Smooth muscle cell of the brain vasculature (primary cell): ENCODE results near the gene FASLG.
"Not testable (repeated sequence)": the region's sequence is repeated elsewhere in the genome, so short reads cannot be mapped to it uniquely, and the experiment has no call there.

Experiments used
- DNase-seq: peaks from one replicate; pipeline ENCODE4 v3.0.0-alpha.2; 2012; ENCODE audit warnings: low read depth, low spot score

The FASLG gene, protein sequence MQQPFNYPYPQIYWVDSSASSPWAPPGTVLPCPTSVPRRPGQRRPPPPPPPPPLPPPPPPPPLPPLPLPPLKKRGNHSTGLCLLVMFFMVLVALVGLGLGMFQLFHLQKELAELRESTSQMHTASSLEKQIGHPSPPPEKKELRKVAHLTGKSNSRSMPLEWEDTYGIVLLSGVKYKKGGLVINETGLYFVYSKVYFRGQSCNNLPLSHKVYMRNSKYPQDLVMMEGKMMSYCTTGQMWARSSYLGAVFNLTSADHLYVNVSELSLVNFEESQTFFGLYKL

DNA sequence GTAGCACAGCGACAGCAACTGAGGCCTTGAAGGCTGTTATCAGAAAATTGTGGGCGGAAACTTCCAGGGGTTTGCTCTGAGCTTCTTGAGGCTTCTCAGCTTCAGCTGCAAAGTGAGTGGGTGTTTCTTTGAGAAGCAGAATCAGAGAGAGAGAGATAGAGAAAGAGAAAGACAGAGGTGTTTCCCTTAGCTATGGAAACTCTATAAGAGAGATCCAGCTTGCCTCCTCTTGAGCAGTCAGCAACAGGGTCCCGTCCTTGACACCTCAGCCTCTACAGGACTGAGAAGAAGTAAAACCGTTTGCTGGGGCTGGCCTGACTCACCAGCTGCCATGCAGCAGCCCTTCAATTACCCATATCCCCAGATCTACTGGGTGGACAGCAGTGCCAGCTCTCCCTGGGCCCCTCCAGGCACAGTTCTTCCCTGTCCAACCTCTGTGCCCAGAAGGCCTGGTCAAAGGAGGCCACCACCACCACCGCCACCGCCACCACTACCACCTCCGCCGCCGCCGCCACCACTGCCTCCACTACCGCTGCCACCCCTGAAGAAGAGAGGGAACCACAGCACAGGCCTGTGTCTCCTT lies at the start of gene FASLG:
TSS of gene FASLG (plus strand) at position 233 of the 583 bp plus-strand sequence. CDS start at position 332, 99 bp downstream.
- no peak for DNase-seq

- no peak for DNase-seq
These were observed 49.4 kb upstream of the FASLG start for GRCh38 chr1:172609528-172609927.

DNA sequence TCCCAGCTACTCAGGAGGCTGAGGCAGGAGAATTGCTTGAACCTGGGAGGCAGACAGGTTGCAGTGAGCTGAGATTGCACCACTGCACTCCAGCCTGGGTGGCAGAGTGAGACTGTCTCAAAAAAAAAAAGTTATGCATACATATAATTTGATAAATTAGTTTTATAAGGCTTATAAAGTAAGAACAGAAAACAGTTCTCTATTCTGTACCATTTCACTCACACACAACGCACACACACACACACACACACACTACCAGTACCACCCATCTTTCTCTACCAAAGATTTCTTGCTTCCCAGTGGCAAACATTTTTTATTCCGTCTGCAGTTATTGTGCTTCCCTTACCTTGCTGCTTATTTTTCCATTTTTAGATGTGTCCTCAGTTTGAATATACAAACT lies 46.4 kb upstream of the FASLG start:
- no peak for DNase-seq

DNA sequence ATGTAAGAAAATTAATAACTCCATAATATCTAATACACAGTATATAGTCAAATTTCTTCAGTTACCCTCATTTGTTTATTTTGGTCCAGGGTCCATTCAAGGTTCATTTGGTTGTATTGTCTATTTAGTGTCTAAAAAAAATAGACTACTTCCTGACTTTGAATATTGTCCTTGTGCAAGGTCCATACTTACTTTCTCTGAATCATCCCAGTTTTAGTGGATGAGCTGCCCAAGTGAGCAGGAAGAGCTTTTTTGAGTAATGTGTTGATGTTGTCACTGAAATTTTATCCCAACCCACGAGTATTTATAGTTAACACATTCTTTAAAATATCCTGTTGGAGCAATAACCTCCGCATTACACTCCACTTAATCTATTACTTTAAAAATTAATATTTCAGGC lies 45.6 kb upstream of the FASLG start:
- DNase-seq, result no peak

GRCh38 chr1:172616195-172616594 lies 42.7 kb upstream of the FASLG start:
- DNase-seq, result no peak

- DNase-seq, result no peak
These were observed 42.3 kb upstream of the FASLG start for GRCh38 chr1:172616636-172617035.

GRCh38 chr1:172620603-172621002 lies 38.3 kb upstream of the FASLG start:
- DNase-seq, result not testable (repeated sequence)

- DNase-seq, result no peak
These were observed 36.4 kb upstream of the FASLG start for GRCh38 chr1:172622541-172622940.

- no peak for DNase-seq
These were observed 35.2 kb upstream of the FASLG start for GRCh38 chr1:172623748-172624147.

DNA sequence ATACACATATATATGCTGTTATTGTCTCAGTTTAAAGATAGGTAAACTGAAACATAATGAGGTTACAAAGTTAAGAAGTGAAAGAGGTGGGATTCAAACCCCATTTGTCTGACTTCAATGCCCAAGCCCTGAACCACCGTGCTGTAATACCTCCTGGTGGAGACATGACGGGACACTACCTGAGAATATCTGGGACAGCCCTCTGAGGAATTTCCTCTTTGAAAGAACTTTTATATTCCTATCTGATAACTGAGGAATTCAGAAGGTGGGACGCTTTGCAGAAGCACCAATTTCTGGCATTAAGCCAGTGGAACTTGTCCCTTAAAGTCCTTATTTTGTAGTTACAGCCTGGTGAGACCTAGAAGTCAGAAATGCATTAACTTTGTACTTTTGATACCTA lies 32.1 kb upstream of the FASLG start:
- DNase-seq, result no peak

GRCh38 chr1:172627702-172628101 lies 31.2 kb upstream of the FASLG start:
- no peak for DNase-seq

DNA sequence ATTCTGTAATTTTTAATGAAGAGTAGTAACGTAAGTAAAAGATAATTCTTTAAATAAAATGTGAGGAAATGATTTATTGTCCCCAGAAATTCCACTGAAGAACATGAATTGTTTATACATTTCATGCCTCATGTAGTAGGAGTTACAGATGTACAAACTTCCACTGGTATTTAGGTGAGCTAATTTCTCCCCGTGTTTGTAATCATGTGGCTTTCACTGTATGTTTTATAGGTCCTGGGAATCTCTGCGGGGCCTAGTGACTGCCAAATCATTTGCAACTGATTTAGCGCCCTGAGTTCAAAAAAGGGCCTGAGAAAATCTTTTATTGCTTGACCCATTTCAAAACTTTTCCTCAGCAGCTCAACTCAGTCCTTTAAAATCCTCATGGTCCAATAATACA lies 30.5 kb upstream of the FASLG start:
- DNase-seq, result no peak

GRCh38 chr1:172629170-172629569 lies 29.7 kb upstream of the FASLG start:
- no peak for DNase-seq

DNA sequence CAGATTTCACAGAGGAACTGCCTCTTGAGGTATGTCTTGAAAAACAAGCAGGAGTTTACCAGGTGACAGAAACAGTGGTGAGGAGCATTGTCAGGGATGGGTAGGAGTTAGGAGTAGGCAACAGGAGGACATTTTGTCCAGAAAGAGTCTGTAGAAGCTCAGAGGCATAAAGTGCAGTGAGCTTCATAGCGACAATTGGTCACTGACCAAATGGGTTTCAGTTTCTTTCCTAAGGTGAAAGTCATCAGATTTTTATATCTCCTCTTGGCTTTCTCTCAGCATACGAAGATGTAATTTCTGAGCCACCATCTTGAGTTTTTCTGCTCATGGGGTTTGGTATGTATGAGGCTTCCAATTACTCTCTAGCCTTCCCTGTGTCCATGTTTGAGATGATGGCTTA lies 29.3 kb upstream of the FASLG start:
- no peak for DNase-seq

DNA sequence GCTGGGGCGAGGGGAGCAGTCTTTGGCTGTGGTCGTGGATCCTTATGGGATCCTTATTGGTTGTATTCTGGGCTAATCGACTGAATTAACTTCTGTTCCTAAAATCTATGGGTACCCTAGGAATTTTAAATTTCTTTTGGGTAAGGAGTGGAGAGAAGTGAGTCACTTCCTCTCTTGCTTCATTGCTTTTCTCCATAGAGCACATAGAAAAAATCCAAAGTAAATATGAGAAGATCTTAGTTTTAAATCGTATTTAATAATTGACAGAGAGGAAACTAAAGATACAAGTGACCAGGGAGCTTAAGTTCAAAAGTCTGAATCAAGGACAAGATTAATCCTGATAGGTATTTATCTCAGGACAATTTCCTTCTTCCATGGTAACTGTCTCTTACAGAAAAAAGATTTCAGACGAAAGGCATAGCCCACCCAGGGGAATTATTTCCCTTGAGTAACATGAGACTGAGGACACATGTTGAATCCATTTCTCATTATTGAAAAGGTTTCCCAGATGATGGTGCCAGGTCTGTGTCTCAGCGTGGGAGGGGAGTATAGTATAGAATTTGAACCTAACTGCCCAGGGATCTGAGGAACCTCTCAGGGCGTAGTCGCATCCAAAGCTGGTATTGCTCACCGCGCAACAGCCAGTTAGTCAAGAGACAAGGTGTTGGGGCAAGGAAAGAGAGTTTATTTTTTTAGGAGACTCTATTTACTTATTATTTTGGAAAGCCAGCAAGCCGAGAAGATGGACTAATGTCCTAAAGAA lies 28.7 kb upstream of the FASLG start:
- DNase-seq, result no peak

GRCh38 chr1:172630868-172631267 lies 28.0 kb upstream of the FASLG start:
- DNase-seq, result no peak

DNA sequence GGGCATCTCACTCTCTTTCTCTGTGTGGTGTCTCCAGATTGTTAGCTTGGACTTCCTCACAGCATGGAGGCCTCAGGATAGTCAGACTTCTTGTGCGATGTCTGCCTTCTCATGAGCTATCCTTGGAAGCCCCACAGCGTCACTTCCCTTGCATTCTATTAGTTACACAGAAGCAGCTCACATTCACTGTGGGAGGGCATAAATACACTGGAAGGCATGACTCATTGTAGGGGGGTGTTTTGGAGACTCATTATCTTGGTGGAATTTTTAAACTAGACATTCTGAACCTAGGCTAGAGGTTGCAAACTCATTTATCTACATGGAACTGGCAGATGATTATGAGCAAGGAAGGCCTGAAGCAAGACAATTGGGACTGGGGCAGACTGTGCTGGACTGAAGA lies 21.4 kb upstream of the FASLG start:
- peak; percentile 33 for DNase-seq

- DNase-seq, result no peak
These were observed 20.7 kb upstream of the FASLG start for GRCh38 chr1:172638249-172638648.

DNA sequence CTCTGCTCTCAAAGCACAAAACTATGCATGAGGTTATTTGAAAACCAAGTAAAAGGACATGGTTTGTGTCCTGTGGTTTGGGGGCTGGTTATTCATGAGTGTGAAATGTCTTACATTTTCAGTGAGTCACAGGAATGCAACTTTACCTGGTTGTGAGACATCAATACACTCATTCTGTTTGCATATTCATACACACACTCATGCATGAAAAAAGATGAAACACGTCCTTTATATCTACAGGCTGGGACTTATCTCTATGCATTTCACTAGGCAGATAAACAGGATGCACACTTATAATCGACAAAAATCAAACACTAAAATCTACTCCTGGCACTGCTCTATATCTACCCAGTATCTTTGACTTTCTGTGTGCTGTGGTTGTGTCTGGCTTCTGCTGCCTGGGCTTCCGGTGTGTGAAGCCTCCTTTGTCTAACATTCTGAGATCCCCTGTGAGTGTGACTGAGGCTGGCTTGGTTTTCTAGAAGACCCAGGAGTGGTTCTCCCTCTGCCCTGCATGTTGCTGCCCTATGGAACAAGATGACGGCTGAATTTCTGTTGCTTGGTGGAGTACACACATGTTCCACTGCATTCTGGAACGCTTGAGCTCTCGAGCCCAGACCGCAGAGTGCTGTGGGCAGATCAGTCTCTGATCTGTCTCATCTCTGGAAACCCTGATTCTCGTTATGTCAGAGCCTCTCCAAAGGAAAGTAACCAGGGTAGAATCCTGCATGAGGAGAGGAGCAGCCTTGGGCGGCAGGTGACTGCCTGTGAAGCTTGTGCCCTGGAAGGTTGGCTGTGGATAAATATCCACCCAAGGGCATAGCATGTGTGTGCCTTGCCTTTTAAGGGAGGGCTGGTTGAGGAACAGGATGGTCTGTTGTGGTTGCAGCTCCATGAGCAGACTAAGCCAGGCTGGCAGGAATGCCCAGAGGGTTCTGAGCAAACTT lies 19.7 kb upstream of the FASLG start:
- no peak for DNase-seq

GRCh38 chr1:172640111-172640510 lies 18.8 kb upstream of the FASLG start:
- no peak for DNase-seq

DNA sequence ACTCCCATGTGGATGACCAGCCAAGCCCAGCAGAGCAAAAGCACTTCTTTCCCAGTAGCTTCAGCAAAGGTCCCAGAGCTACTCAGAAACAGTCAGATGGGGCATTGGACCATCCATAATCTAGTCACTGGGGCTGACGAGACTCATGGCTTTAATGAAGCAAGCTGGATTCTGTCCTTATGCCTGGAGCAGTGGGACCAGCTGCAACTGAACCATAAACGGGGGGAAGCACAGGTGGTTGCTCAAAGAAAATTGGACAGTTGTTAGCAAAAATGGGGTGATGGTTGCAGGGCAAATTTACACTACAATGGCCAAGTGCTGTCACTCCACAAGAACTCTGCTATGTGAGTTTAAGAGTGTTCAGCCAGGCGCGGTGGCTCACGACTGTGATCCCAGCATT lies 17.4 kb upstream of the FASLG start:
- no peak for DNase-seq

DNA sequence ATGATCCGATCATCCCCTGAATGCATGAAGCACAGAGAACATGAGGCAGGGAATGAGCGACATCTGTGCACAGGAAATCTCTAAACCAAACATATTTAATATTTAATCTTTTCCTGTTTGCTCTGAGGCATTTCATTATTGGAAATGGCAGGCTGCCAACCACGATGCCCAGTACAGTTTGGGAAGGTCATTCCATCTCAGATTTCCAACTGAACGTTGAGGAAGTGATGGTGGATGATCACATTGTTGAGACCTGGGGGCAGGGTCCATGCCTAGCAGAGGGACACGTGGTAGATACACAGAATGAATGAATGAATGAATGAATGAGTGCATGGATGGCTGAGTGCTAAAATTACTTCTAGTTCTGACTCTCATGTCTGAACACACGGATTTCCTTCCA lies 15.9 kb upstream of the FASLG start:
- no peak for DNase-seq
